Fibroblast of the conjunctiva (primary cell): Measurements from ENCODE around the gene TENM4.
A peak's percentile ranks its signal among the peaks of the same experiment; 100 is the strongest.
"Not testable (repeated sequence)": the region's sequence is repeated elsewhere in the genome, so short reads cannot be mapped to it uniquely, and the experiment has no call there.

Experiments
- DNase-seq: peaks from one replicate; pipeline ENCODE4 v3.0.0-alpha.2; 2010; ENCODE audit warnings: low read depth

Gene TENM4

DNA sequence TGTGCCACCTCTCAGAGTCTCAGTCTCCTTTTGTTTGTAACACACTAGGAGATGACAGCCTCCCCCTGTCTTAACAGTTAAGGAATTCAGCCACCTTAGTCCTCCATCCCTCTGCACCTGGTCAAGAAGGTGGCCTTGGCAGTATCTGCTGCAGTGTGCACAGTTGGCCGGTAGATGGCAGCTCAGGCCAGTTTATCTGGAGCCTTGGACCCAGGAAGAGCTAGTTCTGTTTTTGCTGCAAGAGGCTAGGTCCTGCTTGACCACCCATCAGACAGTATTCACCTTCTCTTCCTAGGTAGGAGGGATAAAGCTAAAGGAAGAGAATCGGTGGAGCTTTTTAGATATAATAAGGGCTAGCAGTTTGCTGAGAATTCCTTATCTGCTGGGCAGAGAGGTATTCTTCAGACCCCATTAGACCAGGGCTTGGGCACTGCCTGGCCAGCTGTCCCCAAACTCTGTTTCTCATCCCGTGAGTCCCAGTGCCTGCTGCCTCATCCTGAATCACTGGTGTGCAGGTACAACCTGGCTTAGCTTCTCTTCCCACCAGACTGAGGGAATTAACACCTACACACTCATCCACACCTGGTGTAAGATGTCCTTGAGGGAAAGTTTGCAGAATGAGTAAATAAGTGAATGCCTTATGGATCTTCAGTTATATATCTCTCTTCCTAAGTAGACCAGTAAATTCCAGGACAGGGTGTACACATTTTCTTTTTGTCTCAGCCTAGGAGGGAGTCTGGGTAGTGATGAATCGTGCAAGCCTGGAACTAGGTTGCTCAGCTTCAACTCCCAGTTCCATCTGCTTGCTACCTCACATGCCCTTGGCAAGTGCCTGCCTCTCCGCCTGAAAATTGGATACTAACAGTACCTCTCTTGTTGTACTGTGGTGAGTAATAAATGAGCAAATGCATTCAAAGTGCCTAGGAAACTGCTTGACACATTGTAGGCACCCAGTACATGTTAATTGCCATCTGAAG, 795.3 kb downstream of the TENM4 start:
- peak; percentile 57 for DNase-seq

DNA sequence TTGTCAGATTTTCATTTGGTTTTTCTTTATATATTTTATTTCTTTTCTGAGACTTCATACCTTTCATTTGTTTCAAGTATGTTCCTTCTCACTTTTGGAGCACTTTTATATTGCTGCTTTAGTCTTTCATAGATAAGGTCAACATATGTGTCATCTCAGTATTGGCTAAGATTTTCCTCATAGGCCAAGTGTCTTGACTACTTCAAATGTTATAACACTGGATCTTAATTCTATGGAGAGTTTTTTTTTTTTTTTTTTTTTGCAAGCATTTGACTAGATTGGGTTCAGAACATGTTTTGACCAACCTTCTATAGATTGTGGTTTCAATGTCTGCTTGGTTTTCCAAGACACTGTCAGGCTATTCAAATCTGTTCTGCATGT, 797.2 kb downstream of the TENM4 start:
- DNase-seq: no peak

- no peak for DNase-seq
Observed at GRCh38 chr11:78642979-78643675, 797.7 kb downstream of the TENM4 start.

GRCh38 chr11:78641541-78641940, 799.3 kb downstream of the TENM4 start:
- no peak for DNase-seq

GRCh38 chr11:78638704-78639380, 802.0 kb downstream of the TENM4 start:
- no peak for DNase-seq

GRCh38 chr11:78637527-78637926, 803.3 kb downstream of the TENM4 start:
- DNase-seq: not testable (repeated sequence)

DNA sequence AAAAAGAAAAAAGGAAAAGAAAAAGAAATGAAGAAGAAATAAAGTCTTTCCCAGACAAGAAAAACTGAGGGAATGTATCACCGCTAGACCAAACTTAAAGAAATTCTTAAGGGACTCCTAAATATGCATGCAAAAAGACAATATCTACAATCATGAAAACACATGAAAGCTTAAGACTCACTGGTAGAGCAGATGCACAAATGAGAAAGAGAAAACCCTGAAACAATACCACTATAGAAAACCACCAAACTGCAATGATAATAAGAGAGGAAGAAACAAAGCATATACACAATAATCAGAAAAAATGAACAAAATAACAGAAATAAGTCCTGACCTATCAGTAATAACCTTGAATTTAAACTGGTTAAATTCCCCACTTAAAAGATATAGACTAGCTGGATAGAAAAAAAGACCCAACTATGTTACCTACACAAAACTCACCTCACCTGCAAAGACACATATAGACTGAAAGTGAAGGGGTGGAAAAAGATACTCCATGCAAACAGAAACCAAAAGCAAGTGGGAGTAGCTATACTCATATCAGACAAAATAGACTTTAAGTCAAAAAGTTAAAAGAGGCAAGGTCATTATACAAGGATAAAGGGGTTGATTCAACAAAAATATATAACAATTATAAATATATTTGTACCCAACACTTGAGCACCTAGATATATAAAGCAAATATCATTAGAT, 804.9 kb downstream of the TENM4 start:
- no peak for DNase-seq

GRCh38 chr11:78633516-78634310, 807.1 kb downstream of the TENM4 start:
- no peak for DNase-seq

- DNase-seq: no peak
Observed at GRCh38 chr11:78630561-78631303, 810.1 kb downstream of the TENM4 start.

DNA sequence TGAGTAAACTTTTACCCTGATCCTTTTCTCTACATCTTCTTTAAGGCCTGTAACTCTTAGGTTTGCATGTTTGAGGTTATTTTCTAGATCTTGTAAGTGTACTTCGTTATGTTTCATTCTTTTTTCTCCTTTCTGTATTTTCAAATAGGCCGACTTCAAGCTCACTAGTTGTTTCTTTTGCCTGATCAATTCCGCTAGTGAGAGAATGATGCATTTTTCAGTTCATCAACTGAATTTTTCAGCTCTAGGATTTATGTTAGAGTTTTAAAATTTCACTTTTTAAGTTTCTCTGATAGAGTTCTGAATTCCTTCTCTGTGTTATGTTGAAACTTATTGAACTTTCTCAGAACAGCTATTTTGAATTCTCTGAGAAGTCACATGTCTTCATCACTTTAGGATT, 810.7 kb downstream of the TENM4 start:
- no peak for DNase-seq

DNA sequence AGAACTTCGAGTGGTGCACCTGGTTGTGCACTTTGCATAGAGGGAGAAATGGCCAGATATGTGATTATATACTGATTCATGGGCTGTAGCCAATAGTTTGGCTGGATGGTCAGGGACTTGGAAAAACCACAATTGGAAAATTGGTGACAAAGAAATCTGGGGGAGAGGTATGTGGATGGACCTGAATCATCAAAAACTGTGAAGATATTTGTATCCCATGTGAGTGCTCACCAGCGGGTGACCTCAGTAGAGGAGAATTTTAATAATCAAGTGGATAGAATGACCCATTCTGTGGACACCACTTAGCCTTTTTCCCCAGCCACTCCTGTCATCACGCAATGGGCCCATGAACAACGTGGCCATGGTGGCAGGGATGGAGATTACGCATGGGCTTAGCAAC, 818.2 kb downstream of the TENM4 start:
- DNase-seq: no peak

DNA sequence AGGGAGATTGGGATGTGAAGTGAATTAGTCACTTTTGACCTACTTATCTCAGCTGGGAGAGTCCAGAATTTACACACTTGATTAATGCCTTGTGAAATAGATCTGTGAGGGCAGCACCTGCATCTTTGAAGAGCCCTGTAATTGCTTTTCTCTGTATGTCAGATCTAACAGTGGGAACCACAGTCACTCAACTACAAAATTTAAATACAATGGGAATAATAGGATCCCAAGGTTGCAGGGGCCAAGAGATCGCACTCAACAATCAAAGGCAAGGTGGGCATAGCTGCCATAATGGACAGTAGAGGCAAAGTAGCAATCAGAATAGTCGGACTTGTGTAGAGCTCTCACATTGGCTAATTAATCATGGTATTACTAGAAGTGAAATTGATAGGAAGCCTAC, 820.7 kb downstream of the TENM4 start:
- DNase-seq: no peak

DNA sequence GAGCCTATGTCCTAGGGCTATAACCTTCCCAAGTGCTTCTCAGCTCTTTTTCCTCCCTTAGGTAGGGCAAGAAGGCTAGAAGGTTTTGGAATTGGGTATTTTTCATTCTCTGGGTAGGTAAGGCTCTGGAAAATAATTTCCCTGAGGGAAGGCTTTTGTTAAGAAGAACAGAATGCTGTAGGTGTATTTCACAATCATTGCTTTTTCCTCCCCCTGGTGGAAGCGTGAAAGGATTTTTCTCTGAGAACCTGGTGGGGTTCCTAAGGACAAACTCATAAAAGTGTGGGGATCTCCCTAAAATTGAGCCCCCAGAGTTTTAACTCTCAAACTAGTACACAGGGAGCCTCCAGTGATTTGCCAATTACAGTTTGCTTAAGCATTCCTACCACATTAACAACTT, 825.1 kb downstream of the TENM4 start:
- no peak for DNase-seq

DNA sequence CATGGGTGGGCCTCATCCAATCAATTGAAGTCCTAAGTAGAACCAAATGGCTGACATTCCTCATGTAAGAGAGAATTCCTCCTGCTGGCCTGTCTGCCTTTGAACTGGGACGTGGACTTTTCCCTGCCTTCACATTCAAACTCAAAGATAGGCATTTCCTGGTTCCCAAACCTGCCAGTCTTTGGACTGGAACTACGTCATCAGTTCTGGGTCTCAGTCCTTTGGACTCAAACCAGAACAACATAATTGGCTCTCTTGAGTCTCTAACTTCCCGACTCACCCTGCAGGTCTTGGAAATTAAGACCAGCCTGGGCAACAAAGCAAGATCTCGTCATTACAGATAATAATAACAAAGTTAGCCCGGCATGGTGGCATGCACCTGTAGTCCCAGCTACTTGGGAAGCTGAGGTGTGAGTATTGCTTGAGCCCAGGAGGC, 827.4 kb downstream of the TENM4 start:
- no peak for DNase-seq

DNA sequence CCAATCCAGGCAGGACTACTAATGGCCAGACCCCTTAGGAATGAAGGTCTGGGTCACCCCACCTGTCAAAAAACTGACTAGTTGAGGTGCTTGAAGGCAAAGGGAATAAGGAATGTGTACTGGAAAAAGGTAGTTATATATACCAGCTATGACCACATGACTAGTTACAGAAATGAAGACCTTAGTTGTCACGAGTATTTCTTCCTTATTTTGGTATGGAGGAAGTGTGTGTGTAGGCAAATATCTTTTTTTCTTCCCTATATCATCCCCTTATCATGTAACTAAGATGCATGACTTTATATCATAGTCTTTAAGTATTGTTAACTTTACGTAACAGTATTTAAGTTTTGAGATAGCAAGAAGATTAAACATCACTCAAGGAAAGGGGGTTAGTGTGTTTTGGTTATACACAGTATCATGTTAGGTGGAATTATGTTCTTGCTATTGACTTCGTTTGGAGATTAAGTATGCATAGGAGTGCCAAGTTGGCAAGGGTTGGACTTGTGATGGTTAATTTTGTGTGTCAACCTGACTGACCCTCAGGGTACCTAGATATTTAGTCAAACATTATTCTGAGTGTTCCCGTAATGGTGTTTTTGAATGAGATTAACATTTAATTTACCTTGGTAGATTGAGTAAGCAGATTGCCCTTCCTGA, 828.0 kb downstream of the TENM4 start:
- no peak for DNase-seq

GRCh38 chr11:78609321-78609720, 831.5 kb downstream of the TENM4 start:
- DNase-seq: not testable (repeated sequence)

DNA sequence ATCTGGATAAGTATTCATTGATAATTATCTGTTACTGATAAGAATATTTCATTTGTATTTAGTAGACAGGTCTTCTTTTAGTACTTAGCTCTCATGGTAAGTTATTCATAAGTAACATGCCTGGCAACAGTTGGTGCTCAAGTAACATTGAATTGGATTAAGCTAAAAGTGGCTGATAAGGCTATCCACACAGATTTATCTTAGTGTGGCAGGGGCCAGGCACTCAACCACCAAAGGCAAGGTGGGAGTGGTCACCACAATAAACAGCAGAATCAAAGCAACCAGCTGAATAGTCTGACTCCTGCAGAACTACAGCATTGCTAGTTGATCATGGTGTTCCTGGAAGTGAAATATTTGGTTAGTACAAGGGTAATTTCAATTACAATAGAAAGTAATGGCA, 833.1 kb downstream of the TENM4 start:
- no peak for DNase-seq

DNA sequence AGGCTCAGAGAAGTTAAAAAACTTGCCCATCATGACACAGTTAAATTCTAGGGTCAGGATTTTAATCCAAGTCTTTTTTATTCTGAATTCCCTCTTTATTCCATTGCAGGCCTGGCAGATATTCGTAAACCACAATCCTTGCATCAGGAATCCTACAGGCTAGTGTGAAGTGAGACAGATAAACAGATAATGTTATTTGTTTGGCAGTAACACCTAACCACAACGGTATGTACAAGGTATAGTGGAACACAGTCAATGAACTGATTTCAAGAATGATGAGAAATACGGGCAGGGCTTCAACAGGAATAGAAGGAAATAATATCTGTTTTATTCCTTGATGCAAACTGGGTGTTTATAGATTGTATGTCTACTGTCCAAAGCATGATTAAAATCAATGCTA, 834.2 kb downstream of the TENM4 start:
- DNase-seq: no peak

- no peak for DNase-seq
Observed at GRCh38 chr11:78605296-78605695, 835.5 kb downstream of the TENM4 start.

GRCh38 chr11:78603792-78604191, 837.0 kb downstream of the TENM4 start:
- no peak for DNase-seq
